Fibroblast of lung (primary cell): ENCODE measurements around the gene RAD18. TPM values are rescaled to one million over a fixed set of nuclear protein-coding genes. Genes with fewer than 3 reads are reported as not detected.

Experiments
- DNase-seq, 2 donors: peaks; one replicate each; pipeline versions ENCODE4 v3.0.0 to v3.0.0-alpha.2; 2010; ENCODE audit warnings: low read depth in 2 of 2
- H2AFZ ChIP-seq: 2 replicates; pipeline ENCODE4 v1.5.1; 2012; ENCODE audit warnings: low read length, control low read depth, inconsistent platforms
- H3K27ac ChIP-seq: 2 replicates; pipeline ENCODE4 v1.5.1; 2011; ENCODE audit warnings: low read length, control low read depth; ENCODE audit not compliant: insufficient read depth
- H3K27me3 ChIP-seq: 2 replicates; pipeline ENCODE4 v1.5.1; 2011; ENCODE audit warnings: mild to moderate bottlenecking, low read length; ENCODE audit not compliant: control insufficient read depth, insufficient read depth
- H3K36me3 ChIP-seq: 2 replicates; pipeline ENCODE4 v1.5.1; 2011; ENCODE audit warnings: low read length; ENCODE audit not compliant: control insufficient read depth, insufficient read depth
- H3K4me1 ChIP-seq: 2 replicates; pipeline ENCODE4 v1.5.1; 2011; ENCODE audit warnings: low read length; ENCODE audit not compliant: control insufficient read depth, insufficient read depth; ENCODE audit errors: extremely low read depth
- H3K4me2 ChIP-seq: 2 replicates; pipeline ENCODE4 v1.5.1; 2011; ENCODE audit warnings: low read length, control low read depth; ENCODE audit not compliant: insufficient read depth; ENCODE audit errors: extremely low read depth
- H3K4me3 ChIP-seq, 4 experiments: fragments of 200-600 bp in 1 of 4; sonication (generic) in 1 of 4; replicated peaks in 1 of 4; 2 replicates each; pipeline ENCODE4 v1.5.1; 2011 to 2016; ENCODE audit warnings: low read length in 4 of 4, low read depth in 3 of 4, mild to moderate bottlenecking in 3 of 4, control low read depth in 2 of 4, inconsistent platforms in 1 of 4, mixed read lengths in 1 of 4; ENCODE audit not compliant: insufficient read depth in 1 of 4; ENCODE audit errors: control extremely low read depth in 1 of 4
- H3K79me2 ChIP-seq: 2 replicates; pipeline ENCODE4 v1.5.1; 2012; ENCODE audit warnings: mild to moderate bottlenecking, low read length, inconsistent platforms; ENCODE audit not compliant: control insufficient read depth, insufficient read depth
- H3K9ac ChIP-seq: 2 replicates; pipeline ENCODE4 v1.5.1; 2011; ENCODE audit warnings: mild to moderate bottlenecking, low read length, control low read depth; ENCODE audit not compliant: insufficient read depth
- H3K9me3 ChIP-seq: 2 replicates; pipeline ENCODE4 v1.5.1; 2012; ENCODE audit warnings: low read depth, low read length; ENCODE audit not compliant: control insufficient read depth, insufficient read depth
- H4K20me1 ChIP-seq: 2 replicates; pipeline ENCODE4 v1.5.1; 2011; ENCODE audit warnings: low read length; ENCODE audit not compliant: control insufficient read depth, insufficient read depth; ENCODE audit errors: extremely low read depth
- CTCF ChIP-seq, 2 donors: IDR thresholded peaks in 1 of 2; conservative IDR thresholded peaks in 1 of 2; 1 replicate in 1 of 2; 2 replicates in 1 of 2; pipeline ENCODE4 v1.5.1; 2011 to 2012; ENCODE audit warnings: low read length in 2 of 2, control low read depth in 1 of 2, inconsistent platforms in 1 of 2, low read depth in 1 of 2, mild to moderate bottlenecking in 1 of 2
- EZH2 ChIP-seq: IDR thresholded peaks from 2 replicates; pipeline ENCODE4 v1.5.1; 2012; ENCODE audit warnings: low read length, control low read depth, mild to moderate bottlenecking; ENCODE audit errors: missing control alignments
- polyA plus RNA-seq, 2 donors: library from polyadenylated mRNA; depleted of rRNA in 1 of 2; stranded (reverse) in 1 of 2; unstranded in 1 of 2; fragments of >200 nt; gene quantifications; 2 replicates each; pipeline ENCODE4 v1.2.1, GENCODE V29; 2011 to 2012; ENCODE audit warnings: missing spikeins in 1 of 2
- total RNA-seq: library from RNA; depleted of rRNA; stranded (reverse); fragments of >200 nt; gene quantifications from 2 replicates; pipeline ENCODE4 v1.2.1, GENCODE V29; 2014

RAD18 gene
- total and polyA plus RNA-seq, 2 donors (not counting 1 experiment from before 2014, with no cell fraction given), result 6.1 to 9.9 TPM

DNA sequence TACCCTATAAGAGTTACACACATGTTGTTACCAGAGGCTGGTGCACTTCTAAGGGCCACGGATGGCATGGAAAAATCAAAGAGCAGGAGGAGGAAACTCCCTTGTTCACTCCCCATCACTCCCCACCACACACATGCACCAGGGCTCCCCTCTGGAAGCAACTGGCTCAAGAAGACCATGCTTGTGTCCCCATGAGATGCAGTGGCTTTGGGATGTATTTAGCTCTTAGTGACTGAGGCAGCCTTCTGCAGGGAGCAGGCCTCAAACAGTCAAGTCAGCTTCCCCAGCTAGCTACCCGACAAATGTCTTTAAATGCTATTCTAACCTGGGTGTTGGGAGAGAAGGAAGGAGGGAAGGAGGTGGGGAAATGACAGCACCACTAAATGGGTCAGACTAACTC, 32.9 kb upstream of the RAD18 start:
- H3K4me3 ChIP-seq, result no peak overlapping the region
- DNase-seq, result no peak
- TF ChIP-seq EZH2 (peak; percentile 39), CTCF (conservative IDR thresholded peaks at IDR 0.05 in 1 of 2, IDR thresholded peaks at IDR 0.05 in 1 of 2; ENCODE audit: low read depth in 1 of 2, low read length in 2 of 2) (no peak)
- no peaks in the 10 kb centered on the region for H3K27me3 ChIP-seq
- no peak overlapping the region for H3K4me2 ChIP-seq
- no peak overlapping the region for H2AFZ ChIP-seq
- H4K20me1 ChIP-seq, result no peaks in the 10 kb centered on the region
- no peaks in the 10 kb centered on the region for H3K4me1 ChIP-seq
- no peaks in the 10 kb centered on the region for H3K36me3 ChIP-seq
- H3K79me2 ChIP-seq, result no peaks in the 10 kb centered on the region
- no peaks in the 10 kb centered on the region for H3K9me3 ChIP-seq
- H3K9ac ChIP-seq, result no peak overlapping the region
- no peak overlapping the region for H3K27ac ChIP-seq

- Histone ChIP-seq H3K79me2 (no peaks in the 10 kb centered on the region), H3K4me3 (no peak overlapping the region), H3K9me3 (no peaks in the 10 kb centered on the region), H3K27me3 (no peaks in the 10 kb centered on the region), H2AFZ (no peak overlapping the region), H3K9ac (no peak overlapping the region), H3K4me1 (no peaks in the 10 kb centered on the region), H4K20me1 (no peaks in the 10 kb centered on the region), H3K36me3 (no peaks in the 10 kb centered on the region), H3K27ac (no peak overlapping the region), H3K4me2 (no peak overlapping the region)
- DNase-seq, result no peak
- no peak for TF ChIP-seq EZH2
- no peak for TF ChIP-seq CTCF (conservative IDR thresholded peaks at IDR 0.05 in 1 of 2, IDR thresholded peaks at IDR 0.05 in 1 of 2; ENCODE audit: low read depth in 1 of 2, low read length in 2 of 2)
These were observed 31.0 kb upstream of the RAD18 start for GRCh38 chr3:8994226-8994625.

DNA sequence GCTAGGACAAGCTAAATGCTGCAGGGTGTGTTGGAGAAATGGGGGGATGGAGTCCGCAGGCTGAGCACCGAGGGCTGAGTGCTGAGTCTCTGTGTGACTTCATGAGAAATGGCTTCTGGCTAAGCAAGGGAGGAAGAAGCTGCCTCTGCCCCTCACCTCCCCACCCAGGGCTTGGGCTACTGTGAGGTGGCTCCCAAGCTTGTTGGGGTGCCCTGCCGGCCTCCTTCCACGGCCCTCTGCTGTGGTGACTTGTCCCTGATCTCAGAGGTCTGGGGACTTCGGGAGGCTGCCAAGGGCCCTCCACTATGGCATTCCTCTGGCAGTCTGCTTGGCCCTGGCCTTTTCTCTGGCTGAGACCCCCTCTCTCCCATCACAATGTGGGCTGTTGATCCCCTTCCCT, 30.1 kb upstream of the RAD18 start:
- Histone ChIP-seq H4K20me1 (no peaks in the 10 kb centered on the region), H3K79me2 (no peaks in the 10 kb centered on the region), H3K4me3 (no peak overlapping the region), H3K36me3 (no peaks in the 10 kb centered on the region), H3K4me2 (no peak overlapping the region), H3K4me1 (no peaks in the 10 kb centered on the region), H3K27me3 (no peaks in the 10 kb centered on the region), H3K9me3 (no peaks in the 10 kb centered on the region), H2AFZ (no peak overlapping the region), H3K27ac (no peak overlapping the region), H3K9ac (no peak overlapping the region)
- no peak for DNase-seq
- TF ChIP-seq EZH2, result no peak
- TF ChIP-seq CTCF (conservative IDR thresholded peaks at IDR 0.05 in 1 of 2, IDR thresholded peaks at IDR 0.05 in 1 of 2; ENCODE audit: low read depth in 1 of 2, low read length in 2 of 2), result no peak
